HFF-Myc (cell line): ENCODE measurements around the gene KLHL7.

Experiments used
- DNase-seq: peaks from one replicate; pipeline ENCODE4 v3.0.0-alpha.2; 2011; ENCODE audit warnings: low read depth; ENCODE audit errors: extremely low read depth
- H3K4me3 ChIP-seq: replicated peaks from 2 replicates; pipeline ENCODE4 v1.5.1; 2011; ENCODE audit warnings: low read depth, mild to moderate bottlenecking, control low read depth, low read length
- CTCF ChIP-seq: IDR thresholded peaks from 2 replicates; pipeline ENCODE4 v1.5.1; 2012; ENCODE audit warnings: mild to moderate bottlenecking, low read depth, low read length, control low read depth; ENCODE audit errors: missing control alignments

Gene KLHL7

DNA sequence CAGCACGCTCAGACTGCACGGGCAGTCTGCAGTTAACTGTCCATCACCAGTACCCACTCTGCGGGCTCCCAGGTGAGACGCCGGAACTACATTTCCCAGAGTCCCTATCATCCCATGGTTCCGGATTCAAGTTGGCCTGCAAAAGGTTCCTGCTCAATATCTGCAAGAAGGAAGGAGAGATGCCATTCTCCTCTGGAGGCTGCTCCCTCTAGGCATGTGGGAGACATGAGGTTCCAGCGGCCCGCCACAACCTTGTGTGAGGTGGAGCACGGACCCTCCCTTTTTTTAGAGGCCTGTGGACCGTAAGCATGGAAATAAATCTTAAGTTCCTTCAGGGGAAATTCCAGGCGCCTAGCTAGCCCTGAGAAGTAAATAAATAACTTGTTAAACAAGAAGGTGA is 106.0 kb downstream of the KLHL7 start:
- no peak overlapping the region for H3K4me3 ChIP-seq
- DNase-seq, result no peak
- TF ChIP-seq CTCF, result no peak

DNA sequence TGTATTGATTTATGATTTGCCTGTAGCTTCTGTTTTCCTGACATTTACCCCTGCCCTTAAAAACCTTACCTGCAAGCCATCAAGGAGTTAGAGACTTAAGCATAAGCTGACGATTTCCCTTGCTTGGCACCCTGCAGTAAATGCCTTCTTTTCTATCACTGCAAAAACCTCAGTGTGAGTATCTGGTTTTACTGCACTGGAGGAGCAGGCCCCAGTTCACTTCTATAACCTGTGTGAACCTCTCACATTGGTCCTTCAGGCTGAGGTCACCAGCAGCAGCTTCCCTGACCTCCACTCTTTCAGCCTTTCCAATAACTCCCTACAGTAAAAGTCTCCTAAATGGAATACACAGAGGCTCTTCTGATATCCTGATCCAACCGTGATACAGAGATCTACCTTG is 106.8 kb downstream of the KLHL7 start:
- H3K4me3 ChIP-seq, result no peak overlapping the region
- no peak for DNase-seq
- no peak for TF ChIP-seq CTCF

- H3K4me3 ChIP-seq, result no peak overlapping the region
- no peak for TF ChIP-seq CTCF
- no peak for DNase-seq
Observed at GRCh38 chr7:23212841-23213240, 107.3 kb downstream of the KLHL7 start.

- no peak overlapping the region for H3K4me3 ChIP-seq
- no peak for TF ChIP-seq CTCF
- DNase-seq, result no peak
Observed at GRCh38 chr7:23213755-23214154, 108.2 kb downstream of the KLHL7 start.

DNA sequence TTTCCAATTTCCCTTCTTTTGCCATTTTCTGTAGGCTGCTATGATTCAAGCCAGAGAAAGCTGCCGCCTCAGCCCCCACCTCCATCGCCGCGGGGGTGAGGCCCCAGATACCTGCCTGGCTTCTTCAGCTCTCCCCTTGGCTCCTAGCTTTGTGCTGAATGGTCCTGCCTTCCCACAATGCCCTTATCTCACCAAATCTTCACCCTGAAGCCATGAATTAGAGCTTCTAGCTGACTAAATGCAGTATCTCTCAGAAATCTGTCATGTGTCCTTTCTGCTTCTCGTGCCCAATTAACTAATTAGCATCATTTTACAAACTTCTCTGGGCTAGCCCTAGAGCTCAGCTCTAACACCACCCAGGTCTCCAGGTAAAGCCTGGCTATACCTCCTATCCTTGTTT is 108.8 kb downstream of the KLHL7 start:
- no peak for DNase-seq
- TF ChIP-seq CTCF, result no peak
- no peak overlapping the region for H3K4me3 ChIP-seq

DNA sequence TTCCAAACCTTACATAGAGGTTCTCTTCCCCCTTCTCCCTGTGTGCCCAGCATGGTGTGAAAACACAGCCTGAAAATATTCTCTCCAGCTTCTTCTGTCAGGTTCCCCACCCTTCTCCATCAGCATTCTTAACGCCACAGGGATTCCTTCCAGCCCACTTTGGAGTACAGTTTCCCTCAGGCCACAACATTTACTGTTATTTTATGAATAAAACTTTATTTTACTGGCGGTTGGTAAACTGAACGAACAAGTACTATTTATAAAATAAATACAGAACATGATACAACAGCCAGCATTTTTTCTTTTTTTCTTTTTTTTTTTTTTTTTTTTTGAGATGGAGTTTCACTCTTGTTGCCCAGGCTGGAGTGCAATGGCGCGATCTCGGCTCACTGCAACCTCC is 109.4 kb downstream of the KLHL7 start:
- TF ChIP-seq CTCF, result no peak
- no peak overlapping the region for H3K4me3 ChIP-seq
- no peak for DNase-seq

- H3K4me3 ChIP-seq, result no peak overlapping the region
- no peak for TF ChIP-seq CTCF
- no peak for DNase-seq
Observed at GRCh38 chr7:23216021-23216420, 110.4 kb downstream of the KLHL7 start.
